T-cell (primary cell): ENCODE data around the gene PSMD1. TPM values are rescaled to one million over a fixed set of nuclear protein-coding genes. Genes with fewer than 3 reads are reported as not detected.

ENCODE experiments used
- ATAC-seq, 4 experiments: fragments of 200-7000 bp in 3 of 4; fragments of 150-1000 bp in 1 of 4; cut with Tn5 transposase; replicated peaks in 1 of 4; 1 replicate in 3 of 4; 2 replicates in 1 of 4; pipeline ENCODE4 v1.10.0; 2021; ENCODE audit warnings: moderate library complexity in 3 of 4, mild to moderate bottlenecking in 2 of 4, moderate number of reproducible peaks in 1 of 4
- CTCF ChIA-PET, 2 donors: fragments of 300-600 bp; sonication (Branson Sonifier 250); formaldehyde crosslinking; loops; one replicate each; lab custom pipeline; 2022; ENCODE audit warnings: antibody characterized with exemption in 2 of 2; lab: Charles Lee
- POLR2A ChIA-PET, 2 donors: fragments of 300-600 bp; sonication (Branson Sonifier 250); formaldehyde crosslinking; loops; one replicate each; lab custom pipeline; 2022; ENCODE audit warnings: antibody characterized with exemption in 2 of 2; lab: Charles Lee
- DNase-seq, 35 experiments: peaks; one replicate each; pipeline versions ENCODE4 v3.0.0 to v3.0.0-alpha.2; 2013 to 2023
- H3K27ac ChIP-seq: one replicate; pipeline ENCODE4 v1.5.1; 2013; ENCODE audit warnings: low read length
- H3K27me3 ChIP-seq, 2 experiments: replicated peaks in 1 of 2; 1 replicate in 1 of 2; 2 replicates in 1 of 2; pipeline versions ENCODE4 v1.6.1 to v1.7.0; 2013; ENCODE audit warnings: low read length in 1 of 2, mixed read lengths in 1 of 2; ENCODE audit not compliant: control insufficient read depth in 2 of 2, insufficient read depth in 2 of 2; ENCODE audit errors: extremely low read depth in 1 of 2
- H3K36me3 ChIP-seq, 2 donors: 1 replicate in 1 of 2; 2 replicates in 1 of 2; pipeline versions ENCODE4 v1.6.1 to v1.7.0; 2013; ENCODE audit warnings: low read length in 1 of 2; ENCODE audit not compliant: control insufficient read depth in 2 of 2, insufficient read depth in 1 of 2; ENCODE audit errors: extremely low read depth in 1 of 2
- H3K4me1 ChIP-seq, 2 experiments: 1 replicate in 1 of 2; 2 replicates in 1 of 2; pipeline versions ENCODE4 v1.6.1 to v1.7.0; 2013; ENCODE audit warnings: low read length in 2 of 2, mixed read lengths in 1 of 2; ENCODE audit not compliant: insufficient read depth in 2 of 2, control insufficient read depth in 1 of 2; ENCODE audit errors: extremely low read depth in 1 of 2
- H3K4me3 ChIP-seq, 2 donors: 1 replicate in 1 of 2; 2 replicates in 1 of 2; pipeline versions ENCODE4 v1.5.1 to v1.7.0; 2013; ENCODE audit warnings: mild to moderate bottlenecking in 2 of 2, low read length in 1 of 2, moderate library complexity in 1 of 2; ENCODE audit not compliant: control insufficient read depth in 1 of 2; ENCODE audit errors: extremely low read depth in 1 of 2
- H3K9me3 ChIP-seq: 2 replicates; pipeline ENCODE4 v1.7.0; 2013
- H3K27ac Mint-ChIP-seq, 2 donors: one replicate each; pipeline ENCODE4 v1.8.0; 2020 to 2021; ENCODE audit warnings: mild to moderate bottlenecking in 2 of 2, mixed read lengths in 2 of 2
- H3K27me3 Mint-ChIP-seq, 2 donors: one replicate each; pipeline ENCODE4 v1.8.0; 2021 to 2022; ENCODE audit warnings: mixed read lengths in 2 of 2
- H3K36me3 Mint-ChIP-seq: one replicate; pipeline ENCODE4 v1.8.0; 2021; ENCODE audit warnings: mixed read lengths
- H3K4me1 Mint-ChIP-seq, 3 donors: one replicate each; pipeline ENCODE4 v1.8.0; 2020 to 2022; ENCODE audit warnings: mixed read lengths in 3 of 3, mild to moderate bottlenecking in 1 of 3
- H3K4me3 Mint-ChIP-seq, 3 donors: one replicate each; pipeline ENCODE4 v1.8.0; 2020 to 2022; ENCODE audit warnings: mild to moderate bottlenecking in 3 of 3, mixed read lengths in 3 of 3, moderate library complexity in 3 of 3
- H3K9me3 Mint-ChIP-seq, 3 donors: one replicate each; pipeline ENCODE4 v1.8.0; 2020 to 2022; ENCODE audit warnings: mixed read lengths in 3 of 3
- WGBS: methylation state at CpG from one replicate; pipeline ENCODE4 v1.1.5; 2013; ENCODE audit warnings: missing lambda C conversion rate; ENCODE audit not compliant: insufficient coverage; 5-methylcytosine and 5-hydroxymethylcytosine counted together
- total RNA-seq, 35 experiments: library from RNA in 6 of 35; stranded (reverse) in 6 of 35; fragments of 120-200 nt in 1 of 35; gene quantifications; one replicate each; pipeline versions ENCODE4 v1.2.1 to v1.2.4 and lab custom pipeline; 2013 to 2026

The PSMD1 gene
- total RNA-seq, 5 donors from 2014 or later (not counting 1 experiment from before 2014, with no cell fraction given), result 39.5 to 48.2 (median 46.9) TPM

DNA sequence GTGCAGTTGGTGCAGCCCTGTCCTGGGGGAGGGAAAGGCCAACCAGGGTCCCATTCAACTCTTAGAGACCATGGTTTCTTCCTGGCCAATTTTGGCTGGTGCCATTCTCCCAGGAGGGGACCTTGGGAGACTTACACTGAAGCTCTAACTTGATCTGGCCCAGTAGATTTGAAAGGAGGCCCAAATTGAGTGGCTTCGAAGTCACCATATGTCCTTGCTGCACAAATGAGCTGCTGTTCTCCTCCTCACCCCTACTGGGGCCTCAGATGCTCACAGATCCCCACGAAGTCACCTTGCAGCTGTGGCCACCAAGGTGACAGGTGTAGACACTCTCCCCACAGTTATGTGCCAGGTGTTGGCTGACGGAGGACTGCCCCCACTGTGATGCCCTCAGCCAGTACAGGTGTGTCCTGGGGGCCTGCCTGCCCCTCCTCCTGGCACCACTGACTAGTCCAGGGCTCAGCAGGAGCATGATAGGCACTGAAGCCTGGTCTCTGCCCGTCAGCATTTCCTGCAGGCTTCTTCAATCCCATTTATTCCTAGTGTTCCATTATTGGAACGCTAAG is 24.0 kb upstream of the PSMD1 start:
- H3K27me3 ChIP-seq, result peaks cover 0 to 35% of the 10 kb centered on the region in 2 experiments
- Mint-ChIP-seq H3K4me3 (no peak overlapping the region), H3K9me3 (no peaks in the 10 kb centered on the region), H3K27me3 (peaks cover 25 to 34% of the 10 kb centered on the region in 2 donors), H3K27ac (no peak overlapping the region), H3K36me3 (no peaks in the 10 kb centered on the region), H3K4me1 (peaks cover 0 to 9% (median 0%) of the 10 kb centered on the region in 3 donors)
- ChIA-PET CTCF (no interaction called here), POLR2A (interaction anchor here in 1 of 2 donors (0.5 kb wide), 1 partner anchor 811 kb away, joined by 3 read pairs; no protein-coding TSS in a partner anchor)
- no peak for DNase-seq
- no peaks in the 10 kb centered on the region for H3K36me3 ChIP-seq
- no peak overlapping the region for H3K4me3 ChIP-seq
- peaks cover 0 to 3% of the 10 kb centered on the region in 2 experiments for H3K4me1 ChIP-seq
- no peak for ATAC-seq
- WGBS, result 60% methylated on average over 3 of the region's 5 CpGs
- H3K9me3 ChIP-seq, result no peaks in the 10 kb centered on the region
- H3K27ac ChIP-seq, result no peak overlapping the region

DNA sequence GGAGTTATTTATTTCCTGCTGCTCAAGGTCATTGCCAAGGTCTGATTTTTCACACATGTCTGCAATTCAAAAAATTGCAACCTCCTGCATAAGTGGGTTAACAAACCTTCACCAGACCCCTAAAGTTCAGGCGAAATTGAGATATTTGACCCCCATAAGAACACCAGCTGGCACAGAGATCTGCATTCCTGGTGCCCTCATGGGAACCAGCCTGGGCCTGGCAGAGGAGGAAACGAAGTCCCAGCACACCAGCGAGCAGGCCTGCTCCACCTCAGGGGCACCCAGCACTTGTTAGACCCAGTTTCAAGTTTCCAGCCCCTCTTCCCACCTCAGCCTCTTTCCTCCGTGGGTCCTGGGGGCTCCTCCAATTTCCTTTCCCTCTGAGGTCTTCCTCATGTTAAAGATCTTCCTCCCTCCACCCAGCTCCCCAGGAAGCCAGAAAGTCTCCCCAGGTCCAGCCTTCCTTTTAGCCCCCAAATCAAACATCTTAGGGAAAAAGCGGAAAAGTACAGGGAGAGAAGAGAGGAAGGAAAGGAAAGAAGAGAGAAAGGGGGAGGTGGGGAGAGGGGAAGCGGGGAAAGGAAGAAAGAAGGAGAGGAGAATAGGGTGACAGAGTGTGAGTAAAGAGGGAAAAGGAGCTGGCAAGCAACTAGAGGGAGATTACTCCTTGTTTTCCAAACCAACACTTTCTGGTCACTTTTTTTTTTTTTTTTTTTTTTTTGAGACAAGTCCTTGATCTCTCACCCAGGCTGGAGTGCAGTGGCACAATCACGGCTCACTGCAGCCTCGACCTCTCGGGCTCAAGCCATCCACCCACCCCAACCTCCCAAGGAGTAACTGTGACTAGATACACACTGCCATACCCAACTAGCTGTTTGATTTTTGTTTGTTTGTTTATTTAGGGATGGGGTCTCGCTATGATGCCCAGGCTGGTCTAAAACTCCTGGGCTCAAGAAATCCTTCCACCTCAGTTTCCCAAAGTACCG is 23.2 kb upstream of the PSMD1 start:
- Mint-ChIP-seq H3K27me3 (peaks cover 29 to 38% of the 10 kb centered on the region in 2 donors), H3K4me3 (no peak overlapping the region), H3K36me3 (no peaks in the 10 kb centered on the region), H3K4me1 (peaks cover 0 to 12% (median 0%) of the 10 kb centered on the region in 3 donors), H3K9me3 (no peaks in the 10 kb centered on the region), H3K27ac (no peak overlapping the region)
- DNase-seq, result no peak
- Histone ChIP-seq H3K36me3 (no peaks in the 10 kb centered on the region), H3K4me1 (peaks cover 0 to 6% of the 10 kb centered on the region in 2 experiments), H3K4me3 (no peak overlapping the region), H3K27me3 (peaks cover 0 to 39% of the 10 kb centered on the region in 2 experiments), H3K27ac (no peak overlapping the region), H3K9me3 (no peaks in the 10 kb centered on the region)
- ChIA-PET POLR2A (no interaction called here), CTCF (no interaction called here)
- no peak for ATAC-seq
- 69% methylated on average over 5 of the region's 11 CpGs for WGBS

DNA sequence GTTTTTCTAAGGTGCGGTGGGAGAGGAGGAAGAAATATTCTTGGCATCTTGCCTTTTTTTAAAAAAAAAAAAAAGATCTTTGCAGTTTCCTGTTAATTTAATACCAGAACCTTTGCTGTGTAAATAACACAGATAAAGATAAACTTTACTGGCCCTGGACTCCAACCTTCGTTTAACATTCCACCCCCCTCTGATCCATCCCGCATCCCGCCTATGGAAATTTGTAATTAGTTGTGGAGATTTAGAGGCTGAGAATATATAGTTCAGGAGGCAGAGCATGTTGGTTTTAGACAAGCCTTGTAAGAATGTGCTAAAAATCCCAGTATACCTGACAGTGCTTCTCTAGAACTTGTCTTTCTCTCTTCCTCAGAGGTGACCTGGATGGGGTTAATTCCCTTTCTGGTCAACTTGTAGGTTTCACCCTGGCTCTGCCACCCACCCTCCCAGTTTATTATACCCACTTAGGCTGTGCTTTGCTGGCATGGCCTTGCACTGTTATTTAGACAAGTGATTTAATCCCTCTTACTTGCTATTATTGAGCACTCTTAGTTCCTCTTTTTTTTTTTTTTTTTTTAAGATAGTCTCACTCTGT is 22.3 kb upstream of the PSMD1 start:
- no peaks in the 10 kb centered on the region for H3K36me3 ChIP-seq

DNA sequence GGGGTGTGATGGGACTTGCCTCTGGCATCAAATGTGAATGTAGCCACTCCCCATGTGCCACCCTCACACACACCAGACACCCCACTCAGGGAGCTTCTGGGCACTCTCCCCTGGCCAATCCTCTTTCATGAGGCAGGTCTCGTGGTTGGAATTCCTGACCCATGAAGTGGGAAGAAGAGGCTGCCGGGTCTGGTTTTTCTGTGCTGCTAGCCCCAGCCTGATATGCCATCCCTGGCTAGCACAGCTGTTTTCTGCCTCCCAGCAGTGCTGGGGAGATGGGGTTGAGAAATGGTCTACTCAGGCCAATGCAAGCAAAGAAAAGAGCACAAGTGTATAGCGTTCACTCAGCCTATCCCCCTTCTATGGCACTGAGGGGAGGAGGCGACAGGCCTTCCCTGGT is 20.5 kb upstream of the PSMD1 start:
- H3K4me1 ChIP-seq, result peaks cover 0 to 6% of the 10 kb centered on the region in 2 experiments
- peaks cover 0 to 52% of the 10 kb centered on the region in 2 experiments for H3K27me3 ChIP-seq
- ATAC-seq (no peak), DNase-seq (no peak)
- Mint-ChIP-seq H3K36me3 (no peaks in the 10 kb centered on the region), H3K4me1 (peaks cover 0 to 16% (median 0%) of the 10 kb centered on the region in 3 donors), H3K27ac (no peak overlapping the region), H3K4me3 (peak overlapping the region in 1 of 3 donors; percentile 40), H3K9me3 (no peaks in the 10 kb centered on the region), H3K27me3 (peaks cover 53 to 56% of the 10 kb centered on the region in 2 donors)
- no peak overlapping the region for H3K27ac ChIP-seq
- CTCF ChIA-PET, result interaction anchor here in 1 of 2 donors (0.8 kb wide), 1 partner anchor 17 kb away, joined by 5 read pairs; no protein-coding TSS in a partner anchor
- WGBS, result 100% methylated on average over 1 of the region's 4 CpGs
- no peaks in the 10 kb centered on the region for H3K36me3 ChIP-seq
- H3K9me3 ChIP-seq, result no peaks in the 10 kb centered on the region
- POLR2A ChIA-PET, result no interaction called here
- no peak overlapping the region for H3K4me3 ChIP-seq

More for the DNA sequence above, 22.3 kb upstream of the PSMD1 start:
- ATAC-seq, result no peak
- Mint-ChIP-seq H3K27ac (no peak overlapping the region), H3K9me3 (no peaks in the 10 kb centered on the region), H3K36me3 (no peaks in the 10 kb centered on the region), H3K4me3 (no peak overlapping the region), H3K4me1 (peaks cover 0 to 16% (median 0%) of the 10 kb centered on the region in 3 donors), H3K27me3 (peaks cover 36 to 45% of the 10 kb centered on the region in 2 donors)
- ChIA-PET POLR2A (no interaction called here), CTCF (interaction anchor here in 1 of 2 donors (0.7 kb wide), 1 partner anchor 201 kb away, joined by 3 read pairs; no protein-coding TSS in a partner anchor)
- H3K9me3 ChIP-seq, result no peaks in the 10 kb centered on the region
- peaks cover 0 to 6% of the 10 kb centered on the region in 2 experiments for H3K4me1 ChIP-seq
- no peak for DNase-seq
- H3K27ac ChIP-seq, result no peak overlapping the region
- H3K27me3 ChIP-seq, result peaks cover 0 to 44% of the 10 kb centered on the region in 2 experiments
- no CpG with 5 or more reads among the region's 4 CpGs for WGBS
- no peak overlapping the region for H3K4me3 ChIP-seq

DNA sequence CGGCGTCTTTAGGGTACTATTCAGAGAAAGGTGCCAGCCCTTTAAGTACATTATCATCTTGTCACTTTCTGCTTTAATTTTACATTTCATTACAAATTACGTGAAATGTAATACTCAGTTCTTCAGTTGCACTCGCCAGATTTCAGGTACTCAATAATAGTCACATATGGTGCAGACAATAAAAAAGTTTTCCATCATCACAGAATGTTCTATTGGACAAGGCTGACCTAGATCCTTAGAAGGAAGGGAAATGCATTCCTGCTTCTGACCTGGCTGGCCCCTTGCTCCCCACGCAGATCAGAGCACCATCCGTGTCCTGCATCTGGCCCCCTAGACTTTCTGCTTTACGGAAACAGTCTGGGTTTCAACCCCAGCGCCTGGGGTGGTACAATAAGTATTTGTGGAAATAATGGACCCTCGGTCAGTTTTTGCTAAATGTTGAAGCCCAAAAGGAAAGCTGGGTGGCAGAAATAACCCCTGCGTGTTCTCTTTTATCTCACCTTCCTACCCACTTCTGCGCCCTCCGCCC is 20.0 kb upstream of the PSMD1 start:
- Mint-ChIP-seq H3K27me3 (peaks cover 58 to 61% of the 10 kb centered on the region in 2 donors), H3K27ac (no peak overlapping the region), H3K9me3 (no peaks in the 10 kb centered on the region), H3K4me3 (peak overlapping the region; percentile 17 to 40 (median 31)), H3K36me3 (no peaks in the 10 kb centered on the region), H3K4me1 (peaks cover 0 to 16% (median 0%) of the 10 kb centered on the region in 3 donors)
- ChIA-PET POLR2A (no interaction called here), CTCF (no interaction called here)
- DNase-seq (no peak), ATAC-seq (no peak)
- Histone ChIP-seq H3K36me3 (no peaks in the 10 kb centered on the region), H3K9me3 (no peaks in the 10 kb centered on the region), H3K4me3 (no peak overlapping the region), H3K27ac (no peak overlapping the region), H3K4me1 (peaks cover 0 to 6% of the 10 kb centered on the region in 2 experiments), H3K27me3 (peaks cover 0 to 57% of the 10 kb centered on the region in 2 experiments)
- 58% methylated on average over 3 of the region's 12 CpGs for WGBS
